GM12878 (cell line): ENCODE data around the gene PRSS8. TPM values are rescaled to one million over a fixed set of nuclear protein-coding genes. Genes with fewer than 3 reads are reported as not detected.
"Not testable (repeated sequence)": the region's sequence is repeated elsewhere in the genome, so short reads cannot be mapped to it uniquely, and the experiment has no call there.

Experiments
- ATAC-seq: fragments of 200-7000 bp; cut with Tn5 transposase; 3 replicates; pipeline ENCODE4 v1.9.1; 2020; ENCODE audit warnings: mild to moderate bottlenecking, moderate library complexity
- BruUV-seq: library from RNA; stranded (reverse); fragments of 400-500 nt; replicated peaks from 2 replicates; lab custom pipeline; 2021; lab: Mats Ljungman, UMichigan
- CTCF ChIA-PET: fragments of 300-600 bp; sonication (Branson Sonifier 250); formaldehyde crosslinking; extraction: SDS; loops from one replicate; lab custom pipeline; 2021; ENCODE audit warnings: inconsistent platforms; lab: Yijun Ruan, JAX
- POLR2A ChIA-PET: fragments of 350-600 bp; formaldehyde crosslinking; extraction: SDS; loops from one replicate; lab custom pipeline; 2021; ENCODE audit warnings: inconsistent platforms; lab: Charles Lee
- RAD21 ChIA-PET: fragments of 300-600 bp; sonication (Branson Sonifier 250); formaldehyde crosslinking; loops from one replicate; lab custom pipeline; 2023; ENCODE audit warnings: antibody characterized with exemption; ENCODE audit not compliant: unreplicated experiment; lab: Charles Lee
- SMC1A ChIA-PET: fragments of 300-600 bp; sonication (Branson Sonifier 250); formaldehyde crosslinking; loops from one replicate; lab custom pipeline; 2023; ENCODE audit not compliant: unreplicated experiment, uncharacterized antibody; lab: Charles Lee
- DNase-seq: peaks from one replicate; pipeline ENCODE4 v3.0.0-alpha.2; 2011; ENCODE audit warnings: low read depth, low spot score
- FAIRE-seq: peaks from 3 replicates; lab custom pipeline; 2011; peaks lifted over from hg19 to GRCh38; lab: Jason Lieb, UNC
- H2AFZ ChIP-seq: 2 replicates; pipeline ENCODE4 v1.6.0; 2011; ENCODE audit warnings: low read depth, low read length, control low read depth; ENCODE audit not compliant: control insufficient read depth
- H3K27ac ChIP-seq: 2 replicates; pipeline ENCODE4 v1.5.1; 2011; ENCODE audit warnings: control low read depth; ENCODE audit not compliant: control insufficient read depth, insufficient read depth
- H3K27me3 ChIP-seq, 2 experiments: replicated peaks in 1 of 2; 2 replicates each; pipeline versions ENCODE4 v1.6.0 to v1.6.1; 2011; ENCODE audit warnings: low read length in 1 of 2; ENCODE audit not compliant: control insufficient read depth in 2 of 2, insufficient read depth in 2 of 2
- H3K36me3 ChIP-seq, 2 experiments: 2 replicates each; pipeline ENCODE4 v1.5.1; 2011; ENCODE audit warnings: low read length in 1 of 2; ENCODE audit not compliant: control insufficient read depth in 2 of 2, insufficient read depth in 2 of 2
- H3K4me1 ChIP-seq: 2 replicates; pipeline ENCODE4 v1.6.1; 2011; ENCODE audit warnings: mild to moderate bottlenecking, low read length, moderate library complexity, mixed read lengths; ENCODE audit not compliant: control insufficient read depth, insufficient read depth
- H3K4me2 ChIP-seq: 2 replicates; pipeline ENCODE4 v1.6.0; 2011; ENCODE audit warnings: control low read depth; ENCODE audit not compliant: control insufficient read depth, insufficient read depth
- H3K4me3 ChIP-seq: fragments of 200-600 bp; sonication (generic); 2 replicates; pipeline ENCODE4 v1.5.1; 2016
- H3K79me2 ChIP-seq: 2 replicates; pipeline ENCODE4 v1.6.0; 2011; ENCODE audit warnings: low read length; ENCODE audit not compliant: control insufficient read depth, insufficient read depth
- H3K9ac ChIP-seq: 2 replicates; pipeline ENCODE4 v1.8.0; 2011; ENCODE audit warnings: low read length, control low read depth, mixed read lengths; ENCODE audit not compliant: control insufficient read depth, insufficient read depth
- H3K9me3 ChIP-seq: replicated peaks from 3 replicates; pipeline ENCODE4 v1.5.1; 2011; ENCODE audit warnings: mild to moderate bottlenecking, low read length; ENCODE audit not compliant: control insufficient read depth, insufficient read depth
- H4K20me1 ChIP-seq: 2 replicates; pipeline ENCODE4 v1.6.0; 2011; ENCODE audit not compliant: control insufficient read depth, insufficient read depth
- NFXL1 ChIP-seq: fragments of 450-650 bp; IDR thresholded peaks from 2 replicates; pipeline ENCODE4 v1.6.1; 2017; ENCODE audit warnings: antibody characterized with exemption, mild to moderate bottlenecking, borderline replicate concordance
- NR2C2 ChIP-seq: IDR thresholded peaks from 2 replicates; pipeline ENCODE4 v1.6.1; 2011; ENCODE audit warnings: borderline replicate concordance, low read depth; ENCODE audit not compliant: control insufficient read depth, insufficient read length
- POU2F2 ChIP-seq: IDR thresholded peaks from 3 replicates; pipeline ENCODE4 v1.6.1; 2011; ENCODE audit warnings: low read depth, mild to moderate bottlenecking, low read length, borderline replicate concordance
- REST ChIP-seq: IDR thresholded peaks from 2 replicates; pipeline ENCODE4 v1.6.1; 2012; ENCODE audit warnings: mild to moderate bottlenecking, low read depth, low read length
- WGBS: methylation state at CpG from one replicate; pipeline ENCODE4 v1.1.6; 2016; ENCODE audit warnings: low lambda C conversion rate; ENCODE audit not compliant: insufficient replicate concordance, insufficient coverage; ENCODE audit errors: missing lambda C conversion rate; 5-methylcytosine and 5-hydroxymethylcytosine counted together
- in situ Hi-C: fragments of 300-500 bp; cut with MboI; formaldehyde crosslinking; loops from 9 replicates; pipeline ENCODE4 v1.14.3; 2018; ENCODE audit warnings: mixed read lengths
- intact Hi-C: fragments of 100-400 bp; cut with micrococcal nuclease; formaldehyde crosslinking; loops from one replicate; pipeline ENCODE4 v1.14.2; 2022; ENCODE audit not compliant: unreplicated experiment
- polyA plus RNA-seq, 11 experiments: library from polyadenylated mRNA; depleted of rRNA in 4 of 11; unstranded in 6 of 11; stranded (reverse) in 5 of 11; fragments of >200 nt; fragmentation: Nextera tagmentation in 4 of 11; fragmentation: Illumina TruSeq in 1 of 11; extraction: Ambion mirVana in 4 of 11; extraction: Trizol in 1 of 11; gene quantifications; 1 replicate in 1 of 11; 2 replicates in 10 of 11; pipeline versions ENCODE4 v1.2.1 to v1.2.3, GENCODE V29; 2011 to 2016; ENCODE audit warnings: inconsistent platforms in 2 of 11, missing spikeins in 2 of 11, low read depth in 1 of 11
- total RNA-seq, 4 experiments: library from RNA; depleted of rRNA in 3 of 4; stranded (reverse); fragments of >200 nt in 3 of 4; fragmentation: Illumina TruSeq in 1 of 4; extraction: Trizol in 1 of 4; gene quantifications; 2 replicates each; pipeline versions ENCODE4 v1.2.1 to v1.2.3, GENCODE V29; 2013 to 2021

Gene PRSS8
- total and polyA plus RNA-seq, 10 of the 15 experiments (the other 5 are each of a cell fraction or from before 2014, with no cell fraction given) = 0.33 to 0.58 TPM; not detected in 8

- ChIA-PET RAD21 (interaction anchor here (0.6 to 3.3 kb wide), 42 partner anchors 10 to 736 kb away, joined by 3 to 48 read pairs (median 4); partner anchors contain the start of genes ARMC5, BCKDK, FUS and HSD3B7), POLR2A (interaction anchor here (0.5 to 2.1 kb wide), 21 partner anchors 15 to 777 kb away, joined by 3 to 24 read pairs (median 4); partner anchors contain the start of genes BCKDK, FUS, KAT8 and PYCARD), CTCF (interaction anchor here (0.6 to 3.1 kb wide), 51 partner anchors 10 to 736 kb away, joined by 3 to 23 read pairs (median 4); partner anchors contain the start of genes BCKDK, FUS, HSD3B7 and KAT8), SMC1A (interaction anchor here (0.8 to 1.7 kb wide), 22 partner anchors 9 to 732 kb away, joined by 3 to 12 read pairs (median 4); partner anchors contain the start of genes ARMC5, FUS, HSD3B7 and KAT8)
- peak overlapping the region; percentile 63; the same call in 1 of the 2 replicates for H3K4me3 ChIP-seq
- in situ Hi-C loops (loop anchor here (10.0 kb wide), 1 partner anchor 733 kb away; the partner anchor contains the start of gene ZNF267), intact Hi-C loops (loop anchor here (1.0 to 5.0 kb wide), 5 partner anchors 34 to 189 kb away; partner anchors contain the start of genes BCKDK, ZNF646 and ZNF668)
- peaks cover 9% of the 10 kb centered on the region for H3K4me1 ChIP-seq
- FAIRE-seq (no peak), ATAC-seq (no peak), DNase-seq (no peak)
- TF ChIP-seq REST = no peak
- no peak for TF ChIP-seq NFXL1
- 0 out of 3 replicates have a peak, but pooled peaks have one; percentile 8 for TF ChIP-seq POU2F2
- no peak for TF ChIP-seq NR2C2
- H2AFZ ChIP-seq = peak overlapping the region; percentile 74
- peak overlapping the region; percentile 85 for H3K4me2 ChIP-seq
- 58% methylated on average over 10 of the region's 10 CpGs for WGBS
- H3K9ac ChIP-seq = no peak overlapping the region
- H3K27me3 ChIP-seq = no peaks in the 10 kb centered on the region
- peaks cover 3% of the 10 kb centered on the region; the same call in 1 of the 2 replicates for H4K20me1 ChIP-seq
- peak overlapping the region; percentile 55 for H3K27ac ChIP-seq
- no peaks in the 10 kb centered on the region for H3K79me2 ChIP-seq
- no peaks in the 10 kb centered on the region for H3K9me3 ChIP-seq
- H3K36me3 ChIP-seq = no peaks in the 10 kb centered on the region
- no TSS peak for BruUV-seq
Measured at GRCh38 chr16:31141489-31142108, 6.1 kb upstream of the PRSS8 start.

- ChIA-PET CTCF (interaction anchor here (0.6 to 2.9 kb wide), 6 partner anchors 16 to 320 kb away, joined by 3 to 19 read pairs (median 6); partner anchors contain the start of gene BCKDK), SMC1A (interaction anchor here (1.4 kb wide), 1 partner anchor 317 kb away, joined by 4 read pairs; the partner anchor contains the start of gene ARMC5), RAD21 (interaction anchor here (1.1 to 1.9 kb wide), 3 partner anchors 68 to 203 kb away, joined by 4 to 25 read pairs (median 6); partner anchors contain the start of gene HSD3B7), POLR2A (interaction anchor here (1.6 to 2.0 kb wide), 2 partner anchors 33 to 68 kb away, joined by 13 to 16 read pairs; partner anchors contain the start of genes BCKDK, ZNF646 and ZNF668)
- H3K27ac ChIP-seq, FAIRE-seq, H3K27me3 ChIP-seq, H3K9ac ChIP-seq, H3K36me3 ChIP-seq, H3K4me1 ChIP-seq, H3K79me2 ChIP-seq, H3K4me2 ChIP-seq, ATAC-seq, BruUV-seq, H3K4me3 ChIP-seq, H2AFZ ChIP-seq, H4K20me1 ChIP-seq, DNase-seq, H3K9me3 ChIP-seq: not testable (repeated sequence)
- intact Hi-C loops (loop anchor here (5.0 kb wide), 3 partner anchors 34 to 144 kb away; partner anchors contain the start of genes BCKDK, ZNF646 and ZNF668), in situ Hi-C loops (loop anchor here (10.0 kb wide), 1 partner anchor 734 kb away; the partner anchor contains the start of gene ZNF267)
- WGBS = 83% methylated on average over 9 of the region's 9 CpGs
Measured at GRCh38 chr16:31141071-31141469, 5.5 kb upstream of the PRSS8 start.
